Measurements from ENCODE around the gene MCF2L2. TPM values are rescaled to one million over a fixed set of nuclear protein-coding genes. Genes with fewer than 3 reads are reported as not detected.
A peak's percentile ranks its signal among the peaks of the same experiment; 100 is the strongest.

MCF2L2 gene
- total RNA-seq, 1 experiment from 2014 or later = 0.24 TPM

DNA sequence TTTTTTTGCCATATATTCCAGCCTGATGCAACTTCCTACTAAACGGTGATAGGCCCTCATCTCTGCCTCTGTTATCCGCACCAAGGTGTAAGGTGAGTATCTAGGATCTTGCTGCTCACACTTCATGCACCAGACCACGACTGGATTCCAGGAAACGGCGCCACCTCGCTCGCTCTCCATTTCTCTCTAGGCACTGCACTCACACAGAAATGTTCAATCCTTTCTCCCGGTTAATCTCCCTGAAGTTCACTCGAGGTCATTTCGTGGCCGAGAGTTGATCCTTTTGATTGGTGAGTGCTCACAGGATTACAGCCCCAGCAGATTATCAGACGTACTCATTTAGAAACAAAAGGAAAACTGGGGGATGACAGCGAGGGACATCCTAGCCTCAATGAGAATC is 28.1 kb downstream of the MCF2L2 start:
- no peak for DNase-seq (ENCODE audit: low read depth)

DNA sequence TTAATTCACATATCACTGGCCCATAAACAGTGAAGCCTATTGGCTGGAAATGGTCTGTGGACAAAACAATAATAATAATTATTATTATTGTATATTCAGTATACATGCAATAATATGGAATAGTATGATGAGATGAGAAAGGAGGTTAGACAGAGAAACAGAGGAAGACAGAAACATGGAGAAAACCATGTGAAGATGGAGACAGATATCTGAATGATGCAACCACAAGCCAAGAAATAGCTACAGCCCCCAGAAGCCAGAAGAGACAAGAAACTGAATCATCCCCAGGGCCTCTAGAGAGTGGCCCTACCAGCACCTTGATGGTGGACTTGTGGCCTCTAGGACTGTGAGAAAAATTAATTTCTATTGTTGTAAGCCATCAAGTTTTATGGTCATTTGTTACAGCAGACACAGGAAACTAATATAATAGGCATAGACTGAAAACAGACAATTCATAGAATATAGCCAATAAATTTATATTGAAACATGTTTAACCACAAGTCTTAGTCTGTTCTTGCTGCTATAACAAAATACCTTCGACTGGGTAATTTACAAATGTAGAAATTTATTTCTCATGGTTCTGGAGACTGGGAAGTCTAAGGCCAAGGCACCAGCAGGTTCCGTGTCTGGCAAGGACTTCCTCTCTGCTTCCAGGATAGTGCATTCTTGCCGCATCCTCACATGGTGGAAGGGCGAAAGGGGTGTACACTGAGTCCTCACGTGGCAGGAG is 31.6 kb downstream of the MCF2L2 start:
- DNase-seq (ENCODE audit: low read depth) = no peak

DNA sequence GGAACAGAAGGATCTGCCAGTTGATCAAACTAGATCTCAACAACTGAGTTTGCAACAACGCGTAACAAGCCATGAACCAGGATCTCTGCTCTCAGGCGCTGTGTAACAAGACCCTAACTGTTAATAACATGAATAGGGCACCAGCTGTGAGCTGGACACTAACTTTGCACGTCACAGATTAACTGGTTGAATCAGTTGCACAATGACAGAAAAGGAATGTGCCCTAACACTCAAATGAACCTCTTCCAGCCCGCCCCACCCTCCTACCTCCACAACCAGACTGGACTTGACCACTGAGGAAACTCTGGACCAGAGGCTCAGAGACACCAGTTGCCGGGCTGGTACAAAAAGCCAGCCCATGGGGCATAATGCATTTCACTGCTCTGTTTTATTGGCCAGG is 34.3 kb downstream of the MCF2L2 start:
- no peak for DNase-seq (ENCODE audit: low read depth)

DNA sequence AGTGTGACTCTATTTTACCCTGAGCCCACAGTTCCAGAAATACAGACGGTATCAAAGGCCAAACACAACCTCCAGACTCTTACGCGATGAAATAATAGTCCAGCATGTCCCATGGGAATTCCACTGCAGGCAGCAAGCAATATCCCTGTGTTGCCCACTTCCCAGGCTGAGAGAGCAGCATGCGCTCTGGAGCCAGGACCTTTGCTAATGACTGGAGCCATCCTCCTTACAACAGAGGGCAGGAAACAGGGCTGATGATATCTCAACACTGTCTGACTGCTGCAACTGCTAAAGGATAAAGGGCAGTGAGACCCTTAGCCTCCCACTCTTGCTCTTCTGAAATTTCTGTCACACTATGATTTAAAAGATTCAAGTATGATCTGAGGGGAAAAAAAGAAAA is 34.8 kb downstream of the MCF2L2 start:
- no peak for DNase-seq (ENCODE audit: low read depth)

DNA sequence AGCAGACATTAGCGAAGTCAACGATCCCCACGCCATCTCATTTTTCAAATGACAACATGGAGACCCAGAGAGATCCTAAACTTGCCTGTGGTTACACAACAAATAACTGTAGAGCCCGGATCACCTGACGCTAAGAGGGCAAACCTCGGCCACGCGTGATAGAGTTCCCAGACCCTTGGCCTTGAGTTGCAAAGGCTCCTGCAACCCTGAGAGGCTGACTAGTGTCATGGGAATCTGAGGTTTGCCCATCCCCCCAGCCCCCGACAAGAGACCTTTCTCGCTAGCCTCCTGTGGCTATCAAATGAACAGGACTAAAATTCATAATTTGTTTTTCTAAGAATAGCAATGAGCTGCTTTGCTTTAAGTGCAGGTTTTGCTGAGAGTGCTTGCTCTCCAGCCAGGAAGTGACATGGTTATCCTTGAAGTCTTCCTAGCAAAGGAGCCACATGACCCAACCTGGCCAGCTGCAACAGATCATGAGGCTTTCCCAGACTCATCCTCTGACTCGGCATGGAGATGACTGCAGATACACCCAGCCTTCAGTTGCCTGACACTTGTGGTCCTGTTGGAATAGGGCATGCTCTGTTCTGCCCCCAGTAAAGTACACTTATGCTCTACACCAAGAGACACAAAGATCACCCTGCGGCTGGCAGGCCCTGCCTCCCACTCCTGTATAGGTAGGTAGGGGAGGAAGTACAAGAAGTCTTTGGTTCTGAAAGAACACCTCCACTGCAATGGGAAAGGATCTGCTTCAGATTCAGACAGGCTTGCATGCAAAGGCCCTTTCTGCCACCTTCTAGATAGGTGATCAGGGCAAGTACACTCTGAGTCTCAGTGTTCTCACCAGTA is 36.0 kb downstream of the MCF2L2 start:
- peak; percentile 24 for DNase-seq (ENCODE audit: low read depth)

DNA sequence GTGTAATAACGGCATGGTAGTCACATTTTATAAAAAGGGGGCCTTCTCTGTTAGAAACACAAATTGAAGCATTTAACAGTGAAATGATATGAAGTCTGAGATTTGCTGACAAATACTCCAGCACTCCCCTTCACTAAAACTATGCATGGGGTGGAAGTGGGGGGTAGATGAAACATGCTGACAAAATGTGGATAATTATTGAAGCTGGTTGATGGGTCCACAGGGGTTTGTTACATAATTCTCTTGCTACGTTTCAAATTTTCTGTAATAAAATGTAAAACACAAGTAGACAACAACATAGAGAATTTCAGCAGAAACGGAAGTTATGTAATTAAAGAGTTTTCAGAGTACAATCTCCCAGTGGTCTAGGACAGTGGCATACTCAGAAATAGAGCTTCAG is 37.0 kb downstream of the MCF2L2 start:
- no peak for DNase-seq (ENCODE audit: low read depth)

DNA sequence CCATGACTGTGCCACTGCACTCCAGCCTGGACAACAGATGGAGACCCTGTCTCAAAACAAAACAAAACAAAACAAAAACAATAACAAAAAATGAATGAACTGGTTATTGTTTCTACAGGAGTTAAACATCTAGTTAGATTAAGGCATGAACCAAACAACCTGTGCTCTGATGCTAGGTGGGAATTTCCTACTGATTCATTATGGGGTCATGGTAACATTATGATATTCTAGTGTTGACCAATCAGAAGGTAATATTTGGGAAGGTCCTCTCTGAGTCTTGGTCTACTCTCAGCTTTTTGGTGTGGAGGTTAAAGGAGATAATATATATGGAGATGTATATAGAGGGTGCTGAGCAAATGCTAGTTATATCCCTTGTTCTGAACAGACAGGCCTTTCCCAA is 37.6 kb downstream of the MCF2L2 start:
- DNase-seq (ENCODE audit: low read depth) = no peak

DNA sequence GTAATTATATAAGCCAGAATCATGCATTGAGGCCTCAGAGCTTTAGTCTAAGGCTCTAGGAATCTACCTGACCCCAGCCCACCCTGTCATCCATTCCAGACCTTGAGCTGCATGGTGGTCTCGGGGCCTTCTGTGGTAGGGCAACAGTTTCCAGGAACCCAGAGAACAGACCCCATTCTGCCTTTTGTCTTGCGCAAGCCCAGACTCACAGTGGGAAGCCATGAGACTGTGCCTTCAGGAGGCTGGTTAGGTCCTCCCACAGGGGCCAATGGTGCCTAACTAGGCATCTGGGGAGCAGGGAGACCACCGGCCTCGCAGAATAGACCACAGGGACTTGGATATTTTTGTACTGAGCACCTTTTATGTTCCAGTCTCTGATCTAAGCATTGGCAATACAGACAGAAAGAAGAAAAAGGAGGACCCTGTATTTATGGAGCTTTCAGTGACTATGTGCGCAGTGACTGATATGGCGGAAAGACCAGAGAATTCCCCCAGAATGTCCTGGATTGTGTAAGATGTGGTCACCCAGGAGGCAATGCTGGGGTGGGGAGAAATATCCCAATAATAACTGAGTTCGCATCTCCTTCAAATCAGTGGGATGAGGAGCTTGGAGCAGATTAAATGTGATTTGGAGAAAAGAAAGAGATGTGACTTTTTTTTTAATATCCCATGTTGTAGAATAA is 40.1 kb downstream of the MCF2L2 start:
- no peak for DNase-seq (ENCODE audit: low read depth)

DNA sequence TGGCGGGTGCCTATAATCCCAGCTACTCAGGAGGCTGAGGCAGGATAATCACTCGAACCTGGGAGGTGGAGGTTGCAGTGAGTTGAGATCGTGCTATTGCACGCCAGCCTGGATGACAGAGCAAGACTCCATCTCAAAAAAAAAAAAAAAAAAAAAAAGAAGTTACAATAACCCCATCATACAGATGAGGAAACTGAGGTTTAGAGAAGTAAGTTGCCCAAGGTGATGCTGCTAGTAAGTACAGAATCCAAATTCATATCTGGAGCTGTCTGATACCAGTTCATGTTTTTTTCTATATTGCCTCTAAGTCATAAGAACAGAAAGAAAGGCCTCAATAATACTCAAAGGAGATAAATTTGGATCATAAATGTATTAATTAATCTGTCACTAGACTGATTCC is 40.6 kb downstream of the MCF2L2 start:
- DNase-seq (ENCODE audit: low read depth) = no peak

DNA sequence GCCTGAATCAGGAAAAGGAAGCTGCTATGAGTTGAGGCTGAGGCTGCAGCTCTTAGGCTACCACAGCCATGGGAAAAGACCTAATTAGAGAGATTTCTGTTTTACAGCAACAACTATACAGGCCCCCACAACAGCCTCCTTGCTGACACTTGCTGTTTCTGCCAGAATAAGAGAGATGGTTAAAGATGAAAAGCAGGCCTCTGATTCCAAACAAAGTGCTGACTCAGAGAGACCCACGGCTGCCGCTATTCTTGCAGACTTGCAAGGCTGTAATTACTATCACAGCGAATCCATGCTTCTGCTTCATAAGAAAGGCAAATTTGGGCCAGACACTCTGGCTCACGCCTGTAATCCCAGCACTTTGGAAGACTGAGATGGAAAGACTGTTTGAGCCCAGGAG is 41.8 kb downstream of the MCF2L2 start:
- DNase-seq (ENCODE audit: low read depth) = no peak

DNA sequence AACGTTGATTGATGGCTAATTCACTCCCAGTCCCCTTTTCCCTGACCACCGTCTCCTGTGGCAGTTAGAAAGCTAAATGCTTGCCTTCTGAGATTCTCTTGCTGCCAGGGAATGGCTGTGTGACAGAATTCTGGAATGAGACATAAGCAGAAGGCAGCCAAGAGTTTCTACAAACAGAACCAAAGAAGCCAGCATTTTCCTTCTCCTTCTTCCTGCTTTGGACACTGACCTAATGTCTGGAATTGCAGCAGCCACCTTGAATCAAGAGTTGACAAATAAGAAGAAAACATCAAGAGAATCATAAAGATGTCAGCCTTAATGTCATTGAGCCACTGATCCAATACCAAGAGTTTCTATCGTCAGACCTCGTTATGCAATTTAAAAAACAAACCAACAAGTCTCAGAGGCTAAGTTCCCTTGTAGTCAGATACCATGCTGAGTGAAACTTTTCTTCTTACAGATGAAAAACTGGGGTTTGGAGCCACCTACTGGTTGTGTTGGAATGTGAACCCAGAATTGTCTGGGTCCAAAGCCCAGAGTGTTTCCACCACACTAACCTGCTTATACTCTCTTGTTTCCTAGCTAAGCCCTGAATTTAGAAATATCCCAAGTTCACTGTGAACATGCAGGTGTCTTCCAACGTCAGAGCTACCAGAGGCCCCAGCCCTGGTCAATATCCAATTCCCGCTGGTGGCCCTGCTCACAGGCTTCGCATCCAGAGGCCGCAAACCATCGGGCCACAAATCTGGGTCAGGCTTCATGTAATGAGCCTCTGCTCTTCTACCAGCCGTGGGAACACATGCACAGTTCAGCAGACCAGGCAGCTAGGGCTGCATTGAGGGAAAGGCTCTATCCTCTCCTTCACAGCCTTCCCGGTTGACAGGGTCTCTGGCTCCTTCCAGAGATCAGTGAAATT is 42.5 kb downstream of the MCF2L2 start:
- peak; percentile 63 for DNase-seq (ENCODE audit: low read depth)

DNA sequence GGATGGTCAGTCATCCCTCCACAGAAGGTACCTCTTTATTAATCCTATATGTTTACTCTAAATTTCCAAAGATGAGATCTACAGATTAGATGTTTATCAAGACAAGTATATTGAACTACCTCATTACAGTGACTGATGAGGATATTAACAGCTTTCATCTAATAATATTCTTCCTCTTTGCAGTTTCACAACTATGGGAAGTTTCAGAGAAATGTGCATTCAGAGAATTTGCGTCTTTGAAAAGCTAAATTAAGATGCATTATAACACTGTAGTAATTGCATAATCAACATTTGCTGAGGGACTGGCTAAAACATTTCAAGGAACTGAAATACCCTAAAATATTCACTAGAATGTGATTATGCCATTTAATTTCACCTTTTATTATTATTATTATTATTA is 46.7 kb downstream of the MCF2L2 start:
- DNase-seq (ENCODE audit: low read depth) = no peak

DNA sequence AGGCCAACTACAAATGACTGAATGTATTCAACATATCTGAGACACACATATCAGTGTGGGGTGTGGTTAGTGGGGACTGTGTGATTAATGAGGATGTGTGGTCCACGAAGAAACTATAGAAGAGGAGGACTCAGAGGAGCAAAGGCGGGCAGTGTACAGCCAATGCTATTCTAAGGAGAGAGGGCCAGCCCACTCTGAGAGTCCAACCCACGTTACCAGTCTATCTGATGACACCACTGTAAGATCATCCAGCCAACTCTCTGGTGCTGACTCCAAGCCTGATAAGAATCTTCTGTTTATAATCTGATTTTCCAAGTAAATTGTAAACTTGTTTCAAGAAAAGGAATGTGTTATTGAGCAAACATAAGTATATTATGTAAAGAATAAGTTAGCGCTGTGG is 47.2 kb downstream of the MCF2L2 start:
- peak; percentile 72 for DNase-seq (ENCODE audit: low read depth)

DNA sequence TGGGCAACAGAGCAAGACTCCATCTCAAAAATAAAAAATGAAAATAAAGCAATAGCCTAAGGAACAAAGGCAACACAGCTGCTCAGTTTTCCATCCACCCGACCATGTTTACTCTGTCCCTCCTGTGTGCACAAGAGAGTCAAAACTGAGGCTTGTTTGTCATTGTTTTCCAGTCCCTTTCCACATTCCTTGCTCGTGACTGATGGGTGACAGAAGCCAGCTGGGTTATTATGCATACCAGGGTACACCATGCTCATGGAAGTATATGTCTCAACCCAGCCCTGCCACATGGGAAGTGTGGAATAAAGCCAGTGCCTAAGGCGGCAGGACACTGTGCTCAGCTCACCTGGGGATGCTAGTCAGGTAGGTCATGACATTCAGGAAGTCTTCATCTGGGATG is 49.5 kb downstream of the MCF2L2 start:
- no peak for DNase-seq (ENCODE audit: low read depth)

DNA sequence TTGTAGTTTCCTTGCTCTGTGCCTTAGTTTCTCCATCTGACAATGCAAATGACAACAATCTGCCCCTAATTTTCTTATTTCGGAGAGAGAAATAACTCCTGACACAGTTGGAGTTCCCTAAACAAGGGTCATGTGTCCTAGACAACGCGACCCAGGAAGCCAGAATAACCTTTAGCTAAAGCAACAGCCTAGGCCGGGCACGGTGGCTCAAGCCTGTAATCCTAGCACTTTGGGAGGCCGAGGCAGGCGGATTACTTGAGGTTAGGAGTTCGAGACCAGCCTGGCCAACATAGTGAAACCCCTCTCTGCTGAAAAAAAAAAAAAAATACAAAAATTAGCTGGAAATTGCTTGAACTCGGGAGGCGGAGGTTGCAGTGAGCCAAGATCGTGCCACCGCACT is 49.9 kb downstream of the MCF2L2 start:
- no peak for DNase-seq (ENCODE audit: low read depth)

DNA sequence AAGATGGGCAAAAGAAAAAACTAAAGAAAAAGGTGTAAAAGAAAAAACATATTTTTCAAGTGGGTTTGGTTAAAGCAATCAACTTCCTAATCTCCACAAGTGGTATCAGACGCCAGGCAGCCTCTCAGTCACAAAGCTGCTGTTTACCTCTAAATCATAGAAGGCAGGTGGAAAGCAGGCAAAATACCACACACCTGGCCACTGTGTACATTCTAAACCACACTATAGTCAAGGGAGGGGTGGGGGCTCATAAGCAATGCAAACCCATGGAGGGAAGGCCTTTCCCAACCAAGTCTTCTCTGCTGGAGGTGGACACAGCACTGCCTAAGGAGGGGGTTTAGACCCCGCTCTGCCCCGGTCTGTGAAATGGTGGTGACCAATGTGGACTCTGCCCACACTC is 50.4 kb downstream of the MCF2L2 start:
- DNase-seq (ENCODE audit: low read depth) = no peak

DNA sequence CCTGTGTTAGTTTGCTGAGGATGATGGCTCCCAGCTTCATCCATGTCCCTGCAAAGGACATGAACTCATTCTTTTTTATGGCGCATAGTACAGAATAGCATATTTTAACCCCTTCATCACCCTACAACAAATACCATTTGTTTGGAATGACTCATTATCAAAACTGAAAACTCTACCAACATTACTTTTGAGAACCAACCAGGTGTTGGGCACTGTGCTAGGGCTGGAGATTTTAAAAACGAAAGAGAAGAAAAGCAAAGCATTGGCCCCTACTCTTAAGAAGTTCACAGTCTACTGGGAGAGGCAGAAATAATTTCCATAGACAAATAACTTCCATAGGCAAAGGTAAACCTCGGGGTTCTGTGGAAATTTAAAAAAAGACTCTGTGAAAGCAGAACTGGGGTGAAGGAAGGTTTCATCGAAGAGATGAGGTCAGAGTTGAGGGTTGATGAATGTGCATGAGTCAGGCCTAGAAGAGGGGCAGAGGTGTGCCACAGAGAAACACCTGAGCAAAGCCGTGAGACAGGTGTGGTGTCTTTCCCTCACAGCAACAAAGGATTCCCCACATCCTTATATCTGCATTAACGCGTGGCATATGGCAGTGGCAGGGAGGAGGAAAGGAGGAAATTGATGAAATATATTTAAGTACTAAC is 51.0 kb downstream of the MCF2L2 start:
- DNase-seq (ENCODE audit: low read depth) = no peak

DNA sequence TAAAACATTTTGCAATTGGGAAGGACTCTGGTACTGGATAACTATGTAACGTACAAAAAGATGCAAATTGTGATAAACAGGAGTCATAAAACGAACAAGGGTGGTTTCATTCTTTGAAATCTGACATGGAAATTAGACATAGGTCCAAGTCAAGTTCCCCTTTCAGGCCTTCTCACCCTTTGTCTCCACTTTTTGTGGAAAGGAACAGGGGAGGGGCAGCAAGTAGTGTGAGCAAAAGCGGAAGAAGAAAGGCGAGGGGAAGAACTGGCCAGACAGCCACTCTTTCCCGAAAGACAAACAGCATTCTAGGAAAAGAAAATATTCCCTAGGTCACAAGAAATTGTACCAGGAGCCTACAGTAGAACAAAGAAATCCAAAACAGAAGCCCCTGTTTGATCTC is 52.6 kb downstream of the MCF2L2 start:
- no peak for DNase-seq (ENCODE audit: low read depth)

DNA sequence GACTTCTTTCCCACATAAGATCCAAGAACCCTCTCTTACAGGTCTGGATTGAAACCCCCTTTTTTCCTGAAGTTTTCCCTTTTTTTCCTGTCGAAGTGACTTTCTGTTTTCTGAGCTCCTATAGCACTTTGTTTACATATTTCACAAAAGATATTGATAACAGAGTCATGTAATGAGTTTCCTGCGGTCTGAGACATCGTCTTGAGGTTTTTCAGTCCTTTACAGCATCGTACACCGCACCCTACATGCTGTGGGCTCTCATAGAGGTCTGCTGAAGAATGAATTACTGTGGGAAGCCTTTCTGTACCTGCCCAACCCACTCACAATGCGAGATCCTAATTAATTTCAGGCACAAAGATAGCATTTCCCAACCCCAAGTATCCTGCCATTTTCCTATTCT is 53.1 kb downstream of the MCF2L2 start:
- no peak for DNase-seq (ENCODE audit: low read depth)

DNA sequence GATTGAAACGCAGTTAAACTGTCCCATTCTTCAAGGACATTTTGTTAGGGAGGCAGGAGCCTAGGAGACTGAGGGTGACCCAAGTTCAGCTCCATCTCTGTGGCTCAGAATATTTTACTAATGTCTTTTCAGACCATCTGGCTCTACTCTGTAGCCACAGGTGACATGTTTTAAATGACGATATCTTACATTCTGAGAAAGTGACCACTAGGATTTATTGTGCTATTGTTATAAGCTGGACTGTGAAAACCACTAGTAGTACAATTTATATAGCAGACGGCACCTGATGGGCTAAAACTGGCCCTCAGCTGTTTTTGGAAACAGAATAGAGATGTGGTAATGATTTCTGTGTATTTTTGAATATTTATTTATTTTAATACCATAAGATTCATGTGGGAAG is 55.5 kb downstream of the MCF2L2 start:
- DNase-seq (ENCODE audit: low read depth) = no peak

DNA sequence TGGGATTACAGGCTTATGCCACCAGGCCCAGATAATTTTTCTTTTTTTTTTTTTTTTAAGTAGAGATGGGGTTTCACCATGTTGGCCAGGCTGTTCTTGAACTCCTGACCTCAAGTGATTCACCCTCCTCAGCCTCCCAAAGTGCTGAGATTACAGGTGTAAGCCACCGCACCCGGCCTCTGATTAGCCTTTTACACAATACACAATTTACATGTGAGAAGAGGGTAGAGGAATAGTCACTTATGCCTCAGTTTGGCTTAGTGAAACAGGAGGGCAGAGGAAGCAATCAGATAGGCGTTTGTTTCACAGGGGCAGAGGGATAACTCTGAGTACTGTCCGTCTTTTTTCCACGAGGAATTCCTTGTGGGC is 56.8 kb downstream of the MCF2L2 start:
- DNase-seq (ENCODE audit: low read depth) = peak; percentile 11
